ENCODE results near the gene TTLL7.

TTLL7 gene, protein sequence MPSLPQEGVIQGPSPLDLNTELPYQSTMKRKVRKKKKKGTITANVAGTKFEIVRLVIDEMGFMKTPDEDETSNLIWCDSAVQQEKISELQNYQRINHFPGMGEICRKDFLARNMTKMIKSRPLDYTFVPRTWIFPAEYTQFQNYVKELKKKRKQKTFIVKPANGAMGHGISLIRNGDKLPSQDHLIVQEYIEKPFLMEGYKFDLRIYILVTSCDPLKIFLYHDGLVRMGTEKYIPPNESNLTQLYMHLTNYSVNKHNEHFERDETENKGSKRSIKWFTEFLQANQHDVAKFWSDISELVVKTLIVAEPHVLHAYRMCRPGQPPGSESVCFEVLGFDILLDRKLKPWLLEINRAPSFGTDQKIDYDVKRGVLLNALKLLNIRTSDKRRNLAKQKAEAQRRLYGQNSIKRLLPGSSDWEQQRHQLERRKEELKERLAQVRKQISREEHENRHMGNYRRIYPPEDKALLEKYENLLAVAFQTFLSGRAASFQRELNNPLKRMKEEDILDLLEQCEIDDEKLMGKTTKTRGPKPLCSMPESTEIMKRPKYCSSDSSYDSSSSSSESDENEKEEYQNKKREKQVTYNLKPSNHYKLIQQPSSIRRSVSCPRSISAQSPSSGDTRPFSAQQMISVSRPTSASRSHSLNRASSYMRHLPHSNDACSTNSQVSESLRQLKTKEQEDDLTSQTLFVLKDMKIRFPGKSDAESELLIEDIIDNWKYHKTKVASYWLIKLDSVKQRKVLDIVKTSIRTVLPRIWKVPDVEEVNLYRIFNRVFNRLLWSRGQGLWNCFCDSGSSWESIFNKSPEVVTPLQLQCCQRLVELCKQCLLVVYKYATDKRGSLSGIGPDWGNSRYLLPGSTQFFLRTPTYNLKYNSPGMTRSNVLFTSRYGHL

DNA sequence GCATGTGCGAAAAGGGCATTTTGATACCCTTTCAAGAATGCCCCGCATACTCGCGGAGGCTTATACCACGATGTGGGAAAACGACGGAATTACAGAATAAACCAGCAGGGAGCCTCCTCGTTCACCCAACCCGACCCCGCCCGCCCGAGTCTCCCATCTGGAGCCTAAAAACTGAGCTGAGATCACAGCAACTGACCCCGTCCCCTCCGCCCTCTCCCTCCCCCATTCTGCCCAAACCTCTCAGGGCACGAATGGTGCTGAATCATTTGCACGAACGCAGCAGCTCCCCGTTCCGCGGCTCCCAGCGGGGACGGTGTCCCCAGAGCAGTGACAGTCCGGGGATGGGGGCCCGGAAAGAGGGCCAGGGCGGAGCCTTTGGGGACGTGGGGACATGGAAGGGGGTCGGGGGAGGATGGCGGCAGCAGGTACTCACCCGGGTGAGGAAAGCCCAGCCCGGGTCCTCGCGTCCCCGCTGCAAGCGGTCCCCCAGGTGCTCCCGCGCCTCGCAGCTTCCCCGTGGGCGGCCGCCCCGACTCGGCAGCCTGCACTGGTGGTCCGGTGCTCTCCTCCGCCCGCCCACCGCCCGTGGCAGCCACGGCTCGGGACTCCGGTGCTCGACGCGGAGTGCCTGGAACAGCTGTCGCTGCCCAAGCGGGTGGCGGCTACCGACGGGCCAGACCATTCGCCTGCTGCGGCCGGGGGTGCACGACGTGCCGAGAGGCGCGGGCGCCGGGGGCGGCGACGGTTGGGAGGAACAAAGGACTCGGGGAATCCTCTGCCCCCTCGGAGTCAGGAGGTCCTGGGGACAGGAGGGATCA, at the start of gene TTLL7:
Gene TTLL7, minus strand, starts transcription at position 635 of the 818 bp plus-strand sequence. CDS start 46,921 bp downstream, outside the sequence.
- peak; percentile 98 for DNase-seq

DNA sequence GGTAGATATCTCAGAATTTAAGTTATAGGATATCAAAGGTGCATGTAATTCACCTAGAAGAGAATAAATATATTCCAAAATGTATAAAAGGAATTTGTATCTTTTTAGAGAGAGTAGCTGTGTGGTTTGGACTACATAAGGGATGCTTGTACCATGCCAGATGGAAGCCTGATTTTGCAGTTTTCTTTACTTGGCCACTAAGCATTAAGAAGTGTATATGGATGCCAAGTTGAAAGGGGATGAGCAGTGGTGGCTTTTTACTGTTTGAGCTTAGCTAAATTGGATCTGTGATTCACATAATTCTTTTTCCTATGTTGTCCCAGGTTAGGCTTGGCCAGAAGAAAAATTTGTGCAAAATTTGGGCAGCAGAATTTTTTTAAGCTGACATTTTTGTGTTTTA, 43.5 kb upstream of the TTLL7 start:
- no peak for DNase-seq

DNA sequence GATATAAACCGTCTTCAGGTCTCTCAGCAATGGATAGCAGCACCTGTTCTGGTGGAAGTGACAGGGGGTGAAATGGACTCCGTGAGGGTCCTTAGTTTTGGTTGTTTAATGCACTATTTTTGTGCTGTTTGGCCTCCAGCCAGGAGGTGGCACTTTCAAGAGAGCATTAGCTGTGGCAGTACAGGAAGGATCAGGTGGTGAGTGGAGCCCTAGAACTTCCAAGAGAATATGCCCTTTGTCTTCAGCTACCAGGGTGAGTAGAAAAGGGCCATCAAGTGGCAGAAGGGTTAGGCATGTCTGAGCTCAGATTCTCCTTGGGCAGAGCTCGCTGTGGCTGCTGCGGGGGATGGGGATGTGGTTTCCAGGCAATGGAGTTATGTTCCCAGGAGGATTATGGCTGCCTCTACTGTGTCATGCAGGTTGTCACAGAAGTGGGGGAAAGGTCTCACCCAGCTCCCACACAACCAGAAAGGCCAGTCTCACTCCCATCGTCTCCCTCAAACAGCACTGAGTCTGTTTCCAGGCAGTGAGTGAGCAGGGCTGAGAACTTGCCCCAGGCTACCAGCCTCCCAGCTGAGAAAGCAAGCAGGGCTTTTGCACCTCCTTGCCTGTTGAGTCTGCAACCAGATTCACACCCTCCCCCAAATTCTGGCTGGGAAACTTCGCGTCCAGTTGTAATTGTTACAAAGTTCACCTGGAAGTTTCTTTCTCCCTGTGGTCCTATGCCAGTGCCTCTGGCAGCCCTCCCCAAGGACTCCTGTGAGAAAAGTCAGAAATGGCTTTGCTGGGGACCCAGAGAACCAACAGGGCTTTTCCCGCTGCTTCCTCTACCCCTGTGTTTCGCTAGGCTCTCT, 39.1 kb upstream of the TTLL7 start:
- no peak for DNase-seq

DNA sequence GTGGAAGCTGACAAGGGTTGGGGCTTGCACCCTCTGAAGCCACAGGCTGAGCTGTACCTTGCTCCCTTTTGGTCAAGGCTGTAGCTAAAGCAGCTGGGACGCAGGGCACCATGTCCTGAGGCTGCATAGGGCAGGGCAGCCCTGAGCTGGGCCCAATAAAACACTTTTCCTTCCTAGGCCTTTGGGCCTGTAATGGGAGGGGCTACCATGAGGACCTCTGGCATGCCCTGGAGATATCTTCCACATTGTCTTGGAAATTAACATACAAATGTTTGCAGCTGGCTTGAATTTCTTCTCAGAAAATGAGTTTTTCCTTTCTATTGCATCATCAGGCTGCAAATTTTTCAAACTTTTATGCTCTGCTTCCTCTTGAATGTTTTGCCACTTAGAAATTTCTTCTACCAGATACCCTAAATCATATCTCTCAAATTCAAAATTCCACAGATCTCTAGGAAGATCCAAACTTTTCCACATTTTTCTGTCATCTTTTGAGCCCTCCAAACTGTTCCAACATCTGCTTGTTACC, 32.9 kb upstream of the TTLL7 start:
- no peak for DNase-seq

DNA sequence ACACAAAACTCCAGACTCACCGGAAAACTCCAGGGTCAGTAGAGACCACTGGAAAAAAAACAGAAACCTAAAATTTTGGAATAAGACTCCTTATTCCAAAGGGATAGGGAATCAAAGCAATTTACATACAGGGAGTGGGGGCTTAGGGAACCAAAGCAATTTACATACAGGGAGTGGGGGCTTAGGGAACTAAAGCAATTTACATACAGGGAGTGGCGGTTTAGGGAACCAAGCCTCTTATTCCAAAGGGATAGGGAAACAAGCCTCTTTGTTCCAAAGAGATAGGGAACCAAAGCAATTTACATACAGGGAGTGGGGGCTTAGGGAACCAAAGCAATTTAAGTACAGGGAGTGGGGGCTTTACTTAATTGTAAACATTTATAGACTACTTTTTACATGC, 28.4 kb upstream of the TTLL7 start:
- DNase-seq: no peak

DNA sequence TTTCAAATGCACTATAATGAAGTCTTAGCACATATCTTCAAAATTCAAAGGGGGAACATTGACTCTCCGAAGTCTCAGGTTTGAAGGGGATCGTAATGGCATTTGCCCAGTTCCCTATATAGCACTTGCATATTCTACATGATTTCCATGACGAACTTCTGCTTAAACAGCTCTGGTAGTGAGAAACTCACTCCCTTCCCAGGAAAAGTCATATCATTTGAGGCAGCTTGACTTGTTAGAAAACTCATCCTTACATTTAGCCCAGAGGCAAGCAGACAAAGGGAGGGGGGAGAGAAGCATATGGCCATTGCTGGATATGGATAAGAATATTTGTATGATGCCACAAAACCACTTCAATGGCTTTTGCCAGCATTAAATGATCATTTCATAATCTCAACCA, 27.0 kb upstream of the TTLL7 start:
- no peak for DNase-seq

DNA sequence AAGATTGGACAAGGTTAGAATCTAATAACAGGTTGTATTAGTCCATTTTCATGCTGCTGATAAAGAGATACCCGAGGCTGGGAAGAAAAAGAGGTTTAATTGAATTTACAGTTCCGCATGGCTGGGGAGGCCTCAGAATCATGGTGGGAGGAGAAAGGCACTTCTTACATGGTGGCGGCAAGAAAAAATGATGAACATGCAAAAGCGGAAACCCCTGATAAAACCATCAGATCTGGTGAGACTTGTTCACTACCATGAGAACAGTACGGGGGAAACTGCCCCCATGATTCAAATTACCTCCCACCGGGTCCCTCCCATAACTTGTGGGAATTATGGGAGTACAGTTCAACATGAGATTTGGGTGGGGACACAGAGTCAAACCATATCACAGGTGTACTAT, 22.9 kb upstream of the TTLL7 start:
- DNase-seq: no peak

DNA sequence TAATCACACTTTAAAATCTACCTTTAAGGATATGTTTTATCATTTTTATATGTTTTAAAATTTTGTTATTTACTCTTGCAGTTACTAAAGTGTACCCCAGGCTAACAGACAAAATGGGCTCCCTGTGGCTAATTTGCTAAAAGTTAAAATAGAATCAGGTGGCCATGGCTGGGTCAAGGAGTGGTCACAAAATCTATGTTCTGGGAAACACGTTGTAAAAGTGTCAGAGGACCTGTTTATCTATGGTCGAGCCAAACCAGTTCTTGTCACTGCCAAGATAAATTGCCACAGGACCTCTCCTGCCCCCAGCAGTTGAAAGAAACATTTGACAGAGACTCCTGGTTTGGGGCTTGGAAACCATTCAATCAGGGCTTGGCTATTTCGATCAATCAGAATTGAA, 21.2 kb upstream of the TTLL7 start:
- peak; percentile 72 for DNase-seq

DNA sequence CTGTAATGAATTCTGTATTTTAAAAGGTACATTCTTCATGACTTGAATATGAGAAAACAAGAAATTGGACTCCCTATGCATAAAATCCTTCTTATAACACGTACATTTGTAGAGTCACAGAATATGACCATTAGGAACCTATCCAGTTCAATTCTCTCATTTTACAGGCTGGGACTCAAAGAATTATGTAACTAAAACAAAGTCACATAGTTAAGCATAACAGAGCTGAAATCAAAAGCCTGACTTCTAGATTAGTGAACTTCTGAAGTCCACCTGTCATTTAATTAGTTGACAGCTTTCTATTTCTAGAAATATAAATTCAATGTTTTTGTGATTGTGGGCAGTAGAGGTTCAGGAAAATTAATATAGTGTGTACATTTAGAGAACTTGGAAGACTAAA, 20.3 kb upstream of the TTLL7 start:
- no peak for DNase-seq

DNA sequence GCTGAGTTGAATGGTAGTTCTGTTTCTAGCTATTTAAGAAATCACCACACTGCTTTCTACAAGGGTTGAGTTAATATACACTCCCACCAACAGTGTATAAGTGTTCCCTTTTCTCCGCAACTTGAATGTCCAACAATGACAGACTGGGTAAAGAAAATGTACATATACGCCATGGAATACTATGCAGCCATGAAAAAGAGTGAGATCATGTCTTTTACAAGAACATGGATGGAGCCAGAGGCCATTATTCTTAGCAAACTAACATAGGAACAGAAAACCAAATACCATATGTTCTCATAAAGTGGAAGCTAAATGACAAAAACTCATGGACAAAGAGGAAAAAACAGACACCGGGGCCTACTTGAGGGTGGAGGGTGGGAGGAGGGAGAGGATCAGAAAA, 14.8 kb upstream of the TTLL7 start:
- DNase-seq: no peak

DNA sequence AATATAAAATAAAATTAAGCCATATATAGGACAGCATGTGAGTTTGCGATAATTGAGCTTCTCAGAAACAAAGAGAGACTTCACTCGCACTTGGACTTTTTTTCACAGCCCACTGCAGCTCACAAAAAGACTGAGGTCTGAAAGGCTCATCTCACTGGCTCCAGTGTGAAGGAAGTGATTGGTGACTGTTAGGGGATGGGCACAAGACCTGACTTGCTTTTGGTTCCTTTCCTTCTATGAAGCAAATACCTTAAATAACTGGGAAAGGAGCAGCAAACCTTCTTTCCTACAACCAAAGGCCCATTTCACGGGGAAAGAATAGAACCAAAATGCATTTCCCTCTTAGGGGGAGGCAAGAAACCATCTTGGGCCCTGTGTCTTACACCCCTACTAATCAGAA, 13.1 kb upstream of the TTLL7 start:
- DNase-seq: no peak

DNA sequence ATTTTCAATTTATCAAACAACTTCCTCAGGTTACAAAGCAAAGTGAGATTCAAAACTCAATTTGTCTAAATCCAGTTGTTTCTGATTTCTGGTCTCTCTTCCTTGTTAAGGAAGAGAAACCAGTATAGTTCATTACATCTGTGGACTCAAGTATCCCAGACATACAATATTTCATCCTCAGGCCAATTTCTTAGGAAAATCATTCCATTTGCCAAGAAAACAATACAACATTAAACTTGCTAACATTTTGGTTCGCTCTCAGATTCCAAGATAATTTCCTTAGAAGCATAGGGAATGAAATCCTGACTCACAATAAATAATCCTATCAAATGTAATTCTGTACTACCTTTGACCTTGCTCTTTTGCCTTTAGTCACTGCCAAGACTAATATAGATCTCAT, 11.2 kb upstream of the TTLL7 start:
- DNase-seq: no peak

DNA sequence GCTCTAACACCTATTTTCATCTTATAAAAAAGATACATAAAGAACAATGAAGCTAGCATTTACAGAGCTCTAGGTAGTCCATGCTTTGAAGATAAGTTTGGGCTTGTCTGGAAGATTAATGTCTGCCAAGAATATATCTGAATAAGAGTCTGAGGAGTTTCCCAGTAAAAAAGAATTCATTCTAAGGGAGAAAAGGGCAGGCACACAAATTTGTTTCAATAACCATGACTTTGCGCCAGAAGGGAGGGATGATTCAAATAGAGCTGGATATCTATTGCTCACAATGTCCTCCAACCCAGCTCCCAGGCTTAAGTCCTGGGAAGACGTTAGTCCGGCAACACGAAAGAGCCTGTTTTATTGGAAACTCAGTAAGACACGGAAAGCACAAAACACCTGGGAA, 9.7 kb upstream of the TTLL7 start:
- no peak for DNase-seq

DNA sequence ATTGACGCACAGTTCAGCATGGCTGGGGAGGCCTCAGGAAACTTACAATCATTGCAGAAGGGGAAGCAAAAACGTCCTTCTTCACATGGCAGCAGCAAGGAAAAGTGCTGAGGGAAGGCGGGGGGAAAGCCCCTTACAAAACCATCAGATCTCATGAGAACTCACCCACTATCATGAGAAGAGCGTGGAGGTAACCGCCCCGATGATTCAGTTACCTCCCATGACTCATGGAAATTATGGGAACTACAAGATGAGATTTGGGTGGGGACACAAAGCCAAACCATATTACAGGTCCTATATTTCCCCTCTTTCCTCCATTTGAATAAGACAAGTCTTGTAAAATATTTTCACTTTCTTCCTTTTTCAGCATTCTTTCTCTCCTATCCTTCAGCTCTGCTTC, 7.7 kb upstream of the TTLL7 start:
- no peak for DNase-seq

DNA sequence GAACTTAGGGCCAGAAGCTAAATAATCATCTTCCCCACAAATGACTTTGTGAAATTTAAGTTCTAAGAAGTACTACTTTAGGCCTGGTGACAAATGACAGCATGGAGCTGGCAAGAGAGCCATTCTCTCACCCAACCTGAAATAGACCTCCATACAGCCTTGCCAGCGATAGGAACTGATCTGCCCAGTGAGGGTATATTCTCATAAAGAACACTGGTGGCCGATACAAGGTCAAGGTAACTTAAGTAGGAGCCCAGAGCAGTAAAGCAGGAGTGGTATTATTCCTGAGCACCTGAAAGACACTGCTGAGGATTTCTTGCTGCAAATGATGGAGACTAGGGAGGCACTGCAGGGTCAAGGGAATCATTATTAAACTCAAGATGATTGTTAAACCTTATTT, 2.6 kb upstream of the TTLL7 start:
- no peak for DNase-seq

DNA sequence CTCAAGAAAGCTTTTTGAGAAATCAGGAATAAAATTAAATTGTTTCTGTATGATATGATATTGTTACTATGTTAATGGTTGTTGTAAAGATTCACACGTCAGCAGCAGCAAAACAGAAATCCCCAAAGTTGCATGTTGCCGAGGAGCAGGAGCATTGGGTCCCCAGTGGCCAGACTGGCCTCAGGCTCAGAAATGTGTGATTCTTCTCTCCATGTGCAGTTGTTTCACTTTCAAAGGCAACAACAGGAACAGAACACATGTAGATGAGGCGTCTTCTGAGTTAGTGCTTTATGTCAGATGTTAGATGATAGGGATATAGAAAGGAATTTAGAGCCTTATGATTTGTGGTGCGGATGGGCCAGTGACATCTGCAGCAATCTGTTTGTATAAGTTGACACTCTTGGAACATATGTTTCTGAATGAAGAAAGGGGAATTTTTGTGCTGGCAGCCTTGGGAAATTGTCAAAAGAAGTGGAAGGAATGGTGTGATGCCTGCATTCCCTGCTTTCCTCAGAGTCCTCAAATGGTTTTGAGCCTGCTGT, 2.1 kb upstream of the TTLL7 start:
- no peak for DNase-seq

DNA sequence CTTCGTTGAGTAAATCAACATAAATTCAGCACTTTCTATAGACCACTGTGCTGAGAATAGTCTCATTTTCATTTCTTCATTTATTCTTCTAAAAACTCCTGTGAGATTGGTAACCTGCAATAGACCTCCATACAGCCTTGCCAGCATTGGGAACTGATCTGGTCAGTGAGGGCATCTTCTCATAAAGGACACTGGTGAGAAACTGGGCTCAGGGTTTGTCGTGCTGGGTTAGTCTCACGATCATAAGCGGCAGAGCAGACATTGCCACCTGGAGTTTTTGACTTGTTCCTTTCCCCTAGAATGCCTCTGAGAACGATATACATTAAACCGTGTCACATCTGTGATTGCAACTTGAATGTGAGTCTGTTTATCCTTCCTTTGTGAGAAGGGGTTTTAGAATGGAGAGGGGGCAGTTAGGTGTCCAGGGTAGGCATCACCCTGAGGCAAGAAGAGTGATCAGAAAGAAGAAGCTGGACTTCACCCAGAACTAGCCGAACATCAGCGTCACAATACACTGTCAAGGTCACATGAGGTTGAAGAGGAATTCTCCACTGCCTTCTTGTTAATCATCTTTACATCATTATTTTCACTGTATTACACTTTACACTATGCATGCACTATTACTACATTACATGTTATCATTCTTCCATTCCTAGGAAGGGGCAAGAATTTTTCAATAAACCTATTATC, 1.4 kb upstream of the TTLL7 start:
- no peak for DNase-seq

DNA sequence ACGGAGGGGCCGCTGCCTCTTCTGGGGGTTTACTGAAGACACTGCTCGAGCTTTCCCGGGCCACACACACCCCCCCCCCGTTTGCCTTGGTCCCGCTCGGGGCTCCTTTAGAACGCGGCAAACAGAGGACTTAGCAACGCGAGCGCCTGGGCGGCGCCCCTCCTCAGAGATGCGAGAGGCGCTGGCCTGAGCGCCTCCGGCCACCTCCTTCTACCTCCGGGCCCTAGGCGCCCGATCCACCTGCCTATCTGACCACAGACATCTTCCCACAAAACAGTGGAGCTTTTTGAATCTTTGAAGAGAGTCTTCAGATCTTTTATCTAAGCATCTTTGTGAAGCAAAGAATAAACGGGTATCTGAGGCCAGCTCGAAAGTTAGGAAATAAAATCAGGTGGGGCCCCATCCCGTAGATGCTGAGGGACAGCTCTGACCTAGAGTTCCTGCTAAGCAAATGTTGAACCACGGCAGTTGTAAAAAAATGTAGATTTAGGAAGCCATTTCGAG, 436 bp upstream of the TTLL7 start:
- peak; percentile 98 for DNase-seq

DNA sequence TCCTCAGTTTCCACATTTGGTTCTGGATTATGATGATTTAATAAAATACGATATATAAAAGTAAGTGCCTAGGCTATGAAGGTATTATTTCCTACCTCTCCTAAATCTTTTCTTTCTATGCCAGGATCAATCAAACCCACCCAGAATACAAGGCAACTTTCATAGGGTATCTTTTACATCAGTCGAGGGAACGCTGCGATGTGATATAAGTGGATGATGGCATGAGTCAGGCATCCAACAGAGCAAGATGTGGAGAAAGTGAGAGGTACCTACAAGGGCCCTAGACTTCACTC, 781 bp downstream of the TTLL7 start:
- peak; percentile 81 for DNase-seq

DNA sequence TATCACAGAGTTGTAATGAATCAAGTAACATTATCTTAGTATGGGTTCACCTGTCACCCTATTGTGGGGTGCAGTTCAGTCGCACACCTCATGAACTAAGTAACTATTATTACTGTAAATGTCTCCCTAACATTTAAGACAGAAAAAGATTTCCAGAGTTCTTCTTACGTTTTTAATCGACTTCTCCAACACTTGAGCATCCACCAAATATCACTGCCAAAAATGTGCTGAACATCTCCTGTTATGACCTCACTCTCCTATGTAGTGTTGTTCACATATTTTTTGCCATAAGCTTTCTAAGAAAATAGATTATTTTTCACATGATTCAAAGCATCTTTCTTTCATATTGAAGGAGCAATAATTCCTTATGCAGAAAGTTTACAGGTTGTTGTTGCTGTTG, 1.3 kb downstream of the TTLL7 start:
- no peak for DNase-seq

DNA sequence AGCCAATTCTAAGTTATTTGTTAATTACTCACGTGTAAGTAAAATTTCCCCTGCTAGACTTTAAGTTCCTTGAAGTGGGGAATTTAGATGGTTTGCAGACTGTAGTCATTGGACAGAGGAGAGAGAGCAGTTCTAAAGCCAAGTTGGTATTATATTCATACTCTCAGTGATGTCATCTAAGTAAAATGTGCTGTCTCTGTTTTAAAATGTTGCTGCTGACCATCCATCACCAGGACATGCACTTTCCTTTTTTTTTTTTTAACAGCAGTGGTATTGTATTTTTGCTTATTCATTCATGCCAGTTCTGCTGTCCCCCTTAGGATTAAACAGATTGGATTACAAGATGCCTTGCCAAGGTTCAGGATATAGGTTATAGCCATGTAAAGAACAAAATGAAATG, 2.3 kb downstream of the TTLL7 start:
- no peak for DNase-seq
